GM21717 (cell line): ENCODE measurements around the gene MTCL1.

Experiments used
- ATAC-seq: cut with Tn5 transposase; IDR thresholded peaks from one replicate; pipeline ENCODE4 v1.9.1; 2021; ENCODE audit warnings: mild to moderate bottlenecking, moderate library complexity; ENCODE audit not compliant: unreplicated experiment

MTCL1 gene

DNA sequence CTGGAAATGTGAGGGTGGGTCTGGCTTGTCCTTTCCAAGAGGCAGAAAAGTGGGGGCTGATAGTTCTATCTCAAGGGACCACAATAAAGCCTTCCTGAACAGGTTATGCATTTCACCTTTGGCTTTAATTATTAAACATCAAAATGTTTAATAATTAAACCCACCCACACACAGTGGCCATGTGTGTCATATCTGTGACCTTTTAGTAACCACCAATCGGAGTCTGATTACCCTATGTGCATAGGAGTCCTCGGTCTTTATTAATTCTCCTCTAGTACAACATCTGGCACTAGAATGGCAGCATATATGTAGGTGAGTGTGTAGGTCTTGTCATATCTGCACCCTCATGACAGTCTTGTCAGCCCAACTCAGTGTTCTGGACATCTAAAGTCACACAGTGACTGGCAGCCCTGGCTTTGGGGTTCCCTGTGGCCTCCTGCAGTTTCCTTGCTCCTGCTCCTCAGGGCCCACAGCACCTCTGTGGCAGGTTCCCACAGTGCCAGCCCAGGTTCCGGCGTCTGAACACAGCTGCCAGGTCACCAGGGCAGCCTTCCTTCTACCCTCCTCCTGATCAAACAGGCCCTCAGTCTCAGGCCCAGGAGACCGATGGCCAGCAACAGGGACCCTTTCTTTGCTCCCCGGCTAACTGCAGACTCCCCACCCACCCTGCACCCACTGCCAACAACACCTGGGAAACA, 100.9 kb downstream of the MTCL1 start:
- ATAC-seq: no peak

DNA sequence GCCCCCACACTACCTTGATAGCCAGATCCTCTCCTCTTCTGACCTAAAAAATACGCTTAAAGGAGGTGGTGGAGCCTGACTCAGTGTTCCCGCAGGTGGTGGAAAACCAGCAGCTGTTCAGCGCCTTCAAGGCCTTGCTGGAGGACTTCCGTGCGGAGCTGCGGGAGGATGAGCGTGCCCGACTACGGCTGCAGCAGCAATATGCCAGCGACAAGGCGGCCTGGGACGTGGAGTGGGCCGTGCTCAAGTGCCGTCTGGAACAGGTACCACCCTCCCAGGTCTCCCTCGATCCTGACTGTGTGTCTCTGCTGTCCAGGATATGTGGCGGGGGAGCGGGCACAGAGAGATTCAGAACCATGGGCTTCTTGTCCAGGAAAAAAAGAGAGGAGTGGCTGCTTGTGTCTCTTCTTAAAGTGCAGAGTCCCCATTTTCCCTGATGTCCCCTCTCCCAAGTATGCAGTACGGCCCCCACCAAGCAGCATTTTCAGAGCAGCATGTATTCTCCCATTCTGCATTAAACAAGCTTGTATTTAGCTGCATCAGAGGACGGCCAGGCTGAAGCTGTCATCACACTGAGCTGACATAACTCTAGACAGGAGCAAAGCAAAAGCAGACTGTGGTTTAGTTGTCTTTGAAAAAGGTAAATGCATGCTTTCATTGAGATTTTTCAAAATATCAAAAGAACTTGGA, 101.6 kb downstream of the MTCL1 start:
- ATAC-seq: no peak

DNA sequence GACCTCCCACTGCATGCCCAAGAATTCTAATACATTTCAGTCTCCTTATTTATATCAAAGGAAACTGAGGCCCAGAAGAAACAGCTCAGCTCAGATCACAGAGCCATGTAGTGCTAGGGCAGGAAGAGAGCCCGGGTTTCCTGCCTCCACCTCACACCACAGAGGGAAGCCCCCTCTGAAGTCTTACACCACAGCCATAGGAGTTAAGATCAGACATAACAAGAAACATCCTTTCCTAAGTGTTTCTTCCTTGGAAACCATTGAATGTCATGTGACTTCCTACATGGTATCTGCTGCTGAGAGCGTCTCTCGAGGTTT, 102.1 kb downstream of the MTCL1 start:
- ATAC-seq: no peak

DNA sequence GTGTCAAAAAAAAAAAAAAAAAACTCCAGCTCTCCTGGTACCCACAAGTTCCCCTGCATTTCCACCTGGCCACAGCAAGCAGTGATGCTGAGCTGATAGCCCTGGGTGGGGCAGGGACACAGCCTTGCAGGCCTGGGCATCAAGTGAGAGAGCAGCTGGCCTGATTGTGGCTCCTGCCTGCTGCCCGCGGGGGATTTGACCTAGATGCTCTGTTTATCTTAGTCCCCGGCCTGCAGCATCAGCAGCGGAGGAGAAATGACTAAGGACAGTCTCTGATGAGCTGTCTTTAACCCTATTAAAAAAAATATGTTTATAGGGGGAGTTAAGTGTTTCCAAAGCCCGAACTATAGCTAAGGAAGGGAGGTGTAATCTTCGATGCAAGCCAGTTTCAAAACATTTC, 102.6 kb downstream of the MTCL1 start:
- ATAC-seq: no peak

DNA sequence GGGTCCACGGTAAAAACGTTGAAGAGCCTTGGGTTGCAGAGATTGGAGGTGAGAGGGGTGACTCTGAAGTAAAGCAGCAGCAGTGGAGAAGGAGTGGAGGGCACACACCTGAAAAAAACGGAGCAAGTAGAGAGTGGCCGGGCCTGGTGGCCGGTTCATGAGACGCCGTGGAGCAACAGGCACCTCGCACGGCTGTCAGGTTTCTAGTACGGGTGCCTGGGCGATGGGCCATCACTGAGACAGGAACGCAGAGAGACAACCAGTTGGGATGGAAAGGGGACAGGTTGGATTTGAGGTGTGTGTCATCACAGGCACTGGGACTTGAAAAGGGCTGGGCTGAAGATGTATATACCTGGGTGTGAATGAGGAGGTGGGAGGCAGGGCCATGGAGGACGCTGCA, 104.2 kb downstream of the MTCL1 start:
- no peak for ATAC-seq

DNA sequence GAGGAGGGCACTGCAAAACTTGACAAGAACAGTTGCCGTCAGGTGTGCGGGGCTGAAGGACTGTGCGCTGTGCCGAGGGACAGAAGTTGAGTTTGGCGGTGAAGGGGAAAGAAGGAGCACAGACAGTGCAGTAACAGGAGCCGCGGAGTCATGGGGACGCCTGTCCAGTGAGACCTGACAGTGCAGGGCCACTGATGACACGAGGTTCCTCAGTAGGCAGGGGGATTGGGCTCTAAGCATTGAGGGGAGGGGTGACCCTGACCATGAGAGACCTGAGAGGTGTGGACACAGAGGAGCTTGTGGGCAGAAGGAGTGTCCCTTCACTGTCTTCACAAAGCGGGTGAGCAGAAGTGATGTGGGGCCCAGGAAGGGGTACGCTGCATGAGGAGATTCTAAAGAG, 104.8 kb downstream of the MTCL1 start:
- ATAC-seq: no peak

DNA sequence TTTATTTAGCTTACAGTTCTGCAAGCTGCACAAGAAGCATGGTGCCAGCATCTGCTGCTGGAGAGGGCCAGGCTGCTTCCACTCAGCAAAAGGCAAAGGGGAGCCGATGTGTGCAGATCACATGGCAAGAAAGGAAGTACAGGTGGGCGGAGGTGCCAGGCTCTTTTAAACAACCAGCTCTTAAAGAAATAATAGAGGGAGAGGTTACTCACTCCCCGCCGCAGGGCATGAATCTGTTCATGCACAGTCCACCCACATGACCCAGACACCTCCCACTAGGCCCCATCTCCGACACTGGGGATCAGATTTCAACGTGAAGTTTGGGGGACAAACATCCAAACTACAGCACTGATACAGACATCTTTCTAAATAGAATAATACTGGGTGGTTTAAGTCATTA, 105.8 kb downstream of the MTCL1 start:
- ATAC-seq: no peak

DNA sequence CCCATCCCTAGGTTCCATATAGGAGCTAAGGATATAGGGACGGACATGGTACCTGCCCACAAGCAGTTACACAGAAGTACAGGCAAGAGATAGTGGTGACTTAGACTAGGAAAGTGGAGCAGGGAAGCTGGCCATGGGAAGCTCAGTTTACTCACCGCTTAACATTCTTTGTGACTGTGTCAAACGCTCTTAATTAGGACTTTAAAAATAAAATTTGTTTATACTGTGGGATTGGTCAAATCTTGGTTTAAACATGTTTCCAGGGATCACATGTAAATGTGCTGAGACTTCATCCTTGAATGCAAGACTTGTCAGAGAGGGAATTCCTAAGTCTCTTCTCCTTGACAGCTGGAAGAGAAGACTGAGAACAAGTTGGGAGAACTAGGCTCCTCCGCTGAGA, 107.3 kb downstream of the MTCL1 start:
- no peak for ATAC-seq

DNA sequence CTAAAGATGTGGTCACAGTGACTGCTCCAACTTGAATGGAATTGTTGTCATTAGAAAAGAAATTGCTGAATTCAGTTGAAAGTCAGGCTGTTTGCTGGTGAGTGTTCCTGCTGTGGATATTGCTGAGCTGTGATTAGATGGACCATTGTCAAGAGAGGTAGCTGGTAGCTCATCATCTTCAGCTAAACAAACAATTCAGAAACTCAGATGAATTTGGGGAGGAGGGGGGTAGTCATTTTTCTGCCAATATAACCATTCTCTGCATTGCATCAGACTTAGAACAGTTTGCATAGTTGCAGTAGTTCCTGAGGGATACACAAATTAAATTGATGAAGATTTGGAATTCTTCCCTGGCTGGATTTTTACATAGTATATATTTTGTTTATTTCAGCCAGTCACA, 108.3 kb downstream of the MTCL1 start:
- ATAC-seq: no peak

DNA sequence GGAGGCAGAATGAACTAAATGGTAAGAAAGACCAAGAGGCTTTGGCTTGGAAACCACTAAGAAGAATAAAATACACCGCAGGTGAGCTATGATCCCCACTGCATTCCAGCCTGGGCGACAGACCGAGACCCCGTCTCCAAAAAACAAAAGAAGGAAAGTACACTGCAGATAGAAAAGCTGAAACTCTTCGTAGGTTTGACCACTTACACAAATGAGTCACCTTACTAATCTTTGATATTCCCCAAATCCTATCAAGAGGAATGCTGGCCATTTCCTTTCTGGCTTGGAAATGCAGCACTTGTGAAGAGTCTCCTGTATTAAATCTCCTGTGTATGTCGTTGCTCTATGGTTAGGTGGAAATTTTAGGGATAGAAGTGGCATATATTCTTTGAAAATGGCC, 108.8 kb downstream of the MTCL1 start:
- ATAC-seq: no peak

DNA sequence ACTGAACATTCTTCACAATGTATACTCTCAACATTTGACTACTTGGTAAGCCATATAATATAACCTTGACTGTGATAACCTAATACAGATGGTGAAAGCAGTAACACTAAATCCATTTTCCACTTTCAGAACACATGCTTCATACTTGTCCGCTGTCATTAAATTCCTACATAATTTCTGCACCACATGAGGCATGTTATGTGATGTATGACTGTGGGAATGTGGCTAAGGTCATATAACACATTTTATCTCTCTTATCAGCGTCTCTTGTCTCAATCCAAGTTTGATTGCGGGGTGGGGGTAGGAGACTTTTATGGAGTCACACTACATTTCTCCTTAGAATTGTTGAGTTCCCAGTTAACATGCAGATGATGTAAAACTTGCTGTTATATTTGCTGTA, 110.9 kb downstream of the MTCL1 start:
- no peak for ATAC-seq

DNA sequence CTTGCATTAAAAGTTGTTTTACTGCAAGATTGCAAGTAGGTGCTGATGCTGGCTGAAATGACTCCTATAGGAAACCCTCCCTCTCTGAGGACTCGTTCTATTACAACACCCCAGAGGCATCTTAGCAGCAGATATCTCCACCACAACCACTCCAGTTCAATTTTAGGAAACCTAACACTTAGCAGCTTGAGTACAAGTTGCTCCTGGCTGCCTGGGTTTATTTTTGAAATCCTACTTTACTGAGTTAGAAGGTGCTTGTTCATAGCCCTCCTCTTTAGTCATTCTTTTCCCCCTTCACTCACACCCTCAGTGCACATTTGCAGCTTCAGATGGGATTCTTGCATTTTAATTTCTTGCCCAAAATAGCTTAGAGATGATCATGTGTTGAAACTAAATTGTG, 111.5 kb downstream of the MTCL1 start:
- no peak for ATAC-seq

DNA sequence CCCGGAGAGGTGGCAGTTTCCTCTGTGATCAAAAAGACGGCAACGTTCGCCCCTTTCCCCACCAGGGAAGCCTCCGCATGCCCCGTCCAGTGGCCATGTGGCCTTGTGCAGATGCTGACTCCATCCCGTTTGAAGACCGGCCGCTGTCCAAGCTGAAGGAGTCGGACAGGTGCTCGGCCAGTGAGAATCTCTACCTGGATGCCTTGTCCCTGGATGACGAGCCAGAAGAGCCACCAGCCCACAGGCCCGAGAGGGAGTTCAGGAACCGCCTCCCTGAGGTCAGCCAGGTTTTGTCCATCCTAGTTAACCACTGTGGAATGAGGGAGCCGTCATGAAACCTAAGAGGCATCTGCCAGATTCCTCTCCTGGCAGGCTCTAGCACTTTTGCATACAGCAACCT, 113.6 kb downstream of the MTCL1 start:
- no peak for ATAC-seq

DNA sequence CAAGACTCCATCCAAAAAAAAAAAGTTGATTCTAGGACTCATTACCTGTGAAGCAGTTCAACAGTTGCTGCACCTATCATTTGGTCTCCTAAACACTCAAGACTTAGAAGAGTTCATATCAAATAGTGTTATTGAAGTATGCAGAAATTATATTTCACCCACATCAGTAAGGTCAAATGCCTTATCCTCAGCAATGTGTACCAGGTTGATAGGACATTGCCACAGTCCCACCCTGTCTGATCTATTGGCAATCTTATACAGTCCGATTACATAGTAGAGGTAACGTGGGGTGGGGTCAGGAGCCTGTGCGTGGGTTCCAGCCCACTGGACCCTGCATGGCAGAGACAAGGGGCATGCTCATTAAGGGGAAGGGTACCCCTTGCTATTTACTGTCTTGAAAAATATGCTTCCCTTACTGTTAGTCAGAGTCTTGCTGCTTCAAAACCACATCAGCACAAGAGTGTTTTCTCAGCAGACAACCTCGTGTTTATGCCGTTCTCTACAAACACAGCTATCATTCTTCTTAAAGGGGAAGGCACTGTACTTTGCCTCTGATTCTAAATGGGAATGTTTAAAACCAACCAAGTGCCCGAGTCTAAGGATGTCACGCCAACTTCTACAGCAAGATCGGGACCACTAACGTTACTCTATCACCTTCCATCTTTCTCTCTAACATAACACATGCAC, 115.2 kb downstream of the MTCL1 start:
- no peak for ATAC-seq

DNA sequence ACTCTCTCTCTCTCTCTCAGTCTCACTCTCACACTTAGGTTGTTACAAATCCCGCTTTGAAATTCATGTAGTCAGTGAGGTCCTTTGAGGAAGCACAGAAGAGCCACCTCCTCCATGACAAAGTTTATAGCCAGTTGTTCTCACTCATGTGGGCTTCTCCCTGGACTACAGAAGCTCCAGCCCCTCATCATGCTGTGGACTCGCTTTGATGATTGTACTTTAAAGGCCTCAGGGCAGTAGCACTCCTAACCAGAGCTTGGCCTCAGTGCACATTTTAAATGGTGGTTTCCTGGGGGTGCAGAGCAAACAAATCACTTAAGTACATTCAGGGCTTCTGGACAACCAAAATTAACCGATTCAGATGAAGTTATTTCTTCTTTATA, 115.7 kb downstream of the MTCL1 start:
- no peak for ATAC-seq

DNA sequence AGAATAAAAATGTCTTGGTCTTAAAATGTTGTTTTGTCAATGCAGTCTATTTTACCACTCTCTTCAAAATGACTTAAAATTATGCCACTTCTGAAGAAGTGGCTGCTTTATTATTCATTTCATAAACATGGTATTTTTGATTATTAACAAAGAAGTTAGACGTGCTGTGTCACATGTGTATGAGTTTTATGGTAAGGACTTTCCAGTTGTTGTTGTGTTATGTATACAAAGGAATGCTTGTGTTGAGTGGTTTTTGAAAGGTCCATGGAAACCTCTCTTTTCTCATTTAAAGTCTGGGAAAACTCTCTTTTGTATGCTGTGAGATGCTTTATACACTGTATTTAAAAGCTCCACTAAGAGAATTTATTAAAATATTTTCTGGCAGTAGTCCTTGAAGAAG, 116.2 kb downstream of the MTCL1 start:
- ATAC-seq: no peak

DNA sequence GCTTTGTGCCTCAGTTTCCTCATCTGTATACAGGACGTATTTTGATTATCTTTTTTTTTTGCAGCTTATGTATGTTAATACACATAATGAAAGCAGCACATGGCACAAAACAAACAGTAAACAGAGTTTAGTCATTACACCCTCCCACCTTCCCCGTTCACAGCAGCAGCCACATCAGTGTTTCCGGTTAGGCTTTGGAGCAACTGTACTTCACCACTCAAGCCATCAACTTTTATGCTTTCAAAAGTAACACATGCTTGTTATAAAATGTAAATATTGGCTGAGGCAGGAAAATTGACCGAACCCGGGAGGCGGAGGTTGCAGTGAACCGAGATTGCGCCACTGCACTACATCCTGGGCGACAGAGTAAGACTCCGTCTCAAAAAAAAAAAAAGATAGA, 117.3 kb downstream of the MTCL1 start:
- ATAC-seq: no peak

DNA sequence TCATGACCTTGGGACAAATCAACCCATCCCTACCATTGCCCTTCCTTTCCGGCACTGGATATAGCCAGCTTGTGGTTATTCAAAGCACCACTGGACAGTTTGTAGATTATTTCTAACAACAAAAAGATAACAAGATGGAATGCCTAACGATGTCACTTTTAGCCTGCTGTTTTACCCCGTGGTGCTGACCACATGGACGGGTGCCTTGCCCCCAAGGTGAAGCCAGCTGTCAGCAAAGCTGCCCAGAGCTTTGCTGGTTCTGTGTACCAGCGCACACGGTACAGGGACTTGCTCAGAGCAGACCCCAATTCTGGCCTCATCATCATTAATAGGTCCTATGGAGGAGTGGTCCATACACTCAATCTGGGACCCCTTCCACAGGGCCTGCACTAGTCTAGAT, 118.2 kb downstream of the MTCL1 start:
- ATAC-seq: no peak

DNA sequence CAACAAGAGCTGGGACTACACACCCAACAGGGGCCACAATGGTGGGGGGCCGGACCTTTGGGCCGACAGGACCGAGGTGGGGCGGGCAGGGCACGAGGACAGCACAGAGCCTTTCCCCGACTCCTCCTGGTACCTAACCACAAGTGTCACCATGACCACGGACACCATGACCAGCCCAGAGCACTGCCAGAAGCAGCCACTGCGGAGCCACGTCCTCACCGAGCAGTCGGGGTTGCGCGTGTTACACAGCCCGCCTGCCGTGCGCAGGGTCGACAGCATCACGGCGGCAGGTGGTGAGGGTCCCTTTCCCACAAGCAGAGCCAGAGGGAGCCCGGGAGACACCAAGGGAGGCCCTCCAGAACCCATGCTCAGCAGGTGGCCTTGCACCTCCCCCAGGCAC, 119.5 kb downstream of the MTCL1 start:
- ATAC-seq: no peak

DNA sequence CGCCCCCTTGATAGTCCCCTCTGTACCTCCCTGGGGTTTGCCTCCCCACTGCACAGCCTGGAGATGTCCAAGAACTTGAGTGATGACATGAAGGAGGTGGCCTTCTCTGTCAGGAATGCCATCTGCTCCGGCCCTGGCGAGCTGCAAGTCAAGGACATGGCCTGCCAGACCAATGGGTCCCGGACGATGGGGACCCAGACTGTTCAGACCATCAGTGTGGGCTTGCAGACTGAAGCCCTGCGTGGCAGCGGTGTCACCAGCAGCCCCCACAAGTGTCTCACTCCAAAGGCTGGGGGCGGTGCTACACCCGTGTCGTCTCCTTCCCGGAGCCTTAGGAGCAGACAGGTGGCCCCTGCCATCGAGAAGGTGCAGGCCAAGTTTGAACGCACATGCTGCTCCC, 119.9 kb downstream of the MTCL1 start:
- ATAC-seq: no peak

DNA sequence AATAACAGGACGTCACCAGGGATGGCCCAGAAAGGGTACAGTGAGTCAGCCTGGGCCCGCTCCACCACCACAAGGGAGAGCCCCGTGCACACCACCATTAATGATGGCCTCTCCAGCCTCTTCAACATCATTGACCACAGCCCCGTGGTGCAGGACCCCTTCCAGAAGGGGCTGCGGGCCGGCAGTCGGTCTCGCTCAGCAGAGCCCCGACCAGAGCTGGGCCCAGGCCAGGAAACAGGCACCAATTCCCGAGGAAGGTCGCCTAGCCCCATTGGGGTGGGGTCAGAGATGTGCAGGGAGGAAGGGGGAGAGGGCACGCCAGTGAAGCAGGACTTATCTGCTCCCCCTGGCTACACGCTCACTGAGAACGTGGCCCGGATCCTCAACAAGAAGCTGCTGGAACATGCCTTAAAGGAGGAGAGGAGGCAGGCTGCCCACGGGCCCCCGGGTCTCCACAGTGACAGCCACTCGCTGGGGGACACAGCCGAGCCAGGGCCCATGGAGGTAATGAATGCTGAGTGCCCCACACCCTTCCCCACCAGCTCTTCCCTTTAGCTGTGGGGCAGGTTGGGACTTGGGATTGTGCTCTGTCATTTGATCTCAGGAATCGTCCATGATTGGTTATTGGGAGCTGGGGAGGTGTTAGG, 120.5 kb downstream of the MTCL1 start:
- no peak for ATAC-seq

DNA sequence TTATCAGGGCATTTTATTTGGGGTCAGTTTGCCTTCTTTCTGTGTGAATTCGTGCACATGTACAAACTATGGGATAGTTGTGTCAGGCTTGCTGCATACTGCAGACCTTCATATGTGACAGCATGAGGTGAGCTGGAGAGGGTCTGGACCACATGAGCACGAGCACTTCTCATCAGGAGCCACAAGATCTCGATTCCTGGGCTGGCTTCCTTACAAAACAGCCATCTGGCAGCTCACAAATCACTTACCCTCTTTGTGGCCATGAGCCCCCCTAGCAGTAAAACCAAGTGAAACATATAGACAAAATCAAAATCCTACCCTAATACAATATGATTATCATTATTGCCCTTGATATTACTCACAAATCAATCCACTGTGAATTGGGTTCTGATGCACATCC, 121.2 kb downstream of the MTCL1 start:
- no peak for ATAC-seq
